Measurements from ENCODE around the gene ABCA13.

The ABCA13 gene

GRCh38 chr7:48244864-48245271 lies 73.6 kb downstream of the ABCA13 start:
- DNase-seq (ENCODE audit: extremely low read depth, low read depth) = no peak
- no peak for TF ChIP-seq CTCF (IDR thresholded peaks at IDR 0.05; ENCODE audit: low read depth, low read length)

GRCh38 chr7:48245751-48246472 lies 74.7 kb downstream of the ABCA13 start:
- TF ChIP-seq CTCF (IDR thresholded peaks at IDR 0.05; ENCODE audit: low read depth, low read length) = no peak
- DNase-seq (ENCODE audit: extremely low read depth, low read depth) = no peak

- no peak for TF ChIP-seq CTCF (IDR thresholded peaks at IDR 0.05; ENCODE audit: low read depth, low read length)
- DNase-seq (ENCODE audit: extremely low read depth, low read depth) = no peak
Observed at GRCh38 chr7:48249166-48249565, 77.9 kb downstream of the ABCA13 start.

GRCh38 chr7:48250441-48250951 lies 79.2 kb downstream of the ABCA13 start:
- DNase-seq (ENCODE audit: extremely low read depth, low read depth) = no peak
- no peak for TF ChIP-seq CTCF (IDR thresholded peaks at IDR 0.05; ENCODE audit: low read depth, low read length)

- DNase-seq (ENCODE audit: extremely low read depth, low read depth) = no peak
- no peak for TF ChIP-seq CTCF (IDR thresholded peaks at IDR 0.05; ENCODE audit: low read depth, low read length)
Observed at GRCh38 chr7:48251766-48252165, 80.5 kb downstream of the ABCA13 start.

- TF ChIP-seq CTCF (IDR thresholded peaks at IDR 0.05; ENCODE audit: low read depth, low read length) = no peak
- DNase-seq (ENCODE audit: extremely low read depth, low read depth) = no peak
Observed at GRCh38 chr7:48252995-48253394, 81.7 kb downstream of the ABCA13 start.

GRCh38 chr7:48255046-48255445 lies 83.8 kb downstream of the ABCA13 start:
- DNase-seq (ENCODE audit: extremely low read depth, low read depth) = no peak
- TF ChIP-seq CTCF (IDR thresholded peaks at IDR 0.05; ENCODE audit: low read depth, low read length) = no peak
